HG03060 (cell line): ENCODE data around the gene ZBTB39.
"Not testable (repeated sequence)": the region's sequence is repeated elsewhere in the genome, so short reads cannot be mapped to it uniquely, and the experiment has no call there.

Experiments
- ATAC-seq: cut with Tn5 transposase; IDR thresholded peaks from one replicate; pipeline ENCODE4 v1.9.1; 2021; ENCODE audit warnings: low read depth, moderate number of reproducible peaks; ENCODE audit not compliant: unreplicated experiment

The ZBTB39 gene

GRCh38 chr12:57033431-57033830 is 27.1 kb upstream of the ZBTB39 start:
- ATAC-seq: no peak

DNA sequence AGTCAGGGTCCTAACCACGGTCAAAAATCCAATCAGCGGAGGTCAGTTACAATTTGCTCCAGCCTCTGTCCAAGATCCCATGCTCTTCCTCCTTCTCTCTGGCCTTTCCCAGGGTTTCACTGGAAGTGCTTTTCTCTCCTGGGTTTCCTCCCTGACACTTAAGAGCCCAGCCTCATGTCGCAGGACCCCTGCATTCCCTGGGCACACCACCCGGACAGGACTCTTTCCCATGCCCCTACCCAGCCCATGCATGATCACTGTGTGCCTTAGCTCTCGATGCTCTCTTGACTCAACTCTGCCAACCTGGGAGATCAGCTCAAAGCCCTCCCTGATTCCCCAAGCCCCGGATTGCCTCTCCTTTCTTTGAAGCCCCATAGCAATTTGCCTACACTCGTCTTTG is 25.4 kb upstream of the ZBTB39 start:
- no peak for ATAC-seq

DNA sequence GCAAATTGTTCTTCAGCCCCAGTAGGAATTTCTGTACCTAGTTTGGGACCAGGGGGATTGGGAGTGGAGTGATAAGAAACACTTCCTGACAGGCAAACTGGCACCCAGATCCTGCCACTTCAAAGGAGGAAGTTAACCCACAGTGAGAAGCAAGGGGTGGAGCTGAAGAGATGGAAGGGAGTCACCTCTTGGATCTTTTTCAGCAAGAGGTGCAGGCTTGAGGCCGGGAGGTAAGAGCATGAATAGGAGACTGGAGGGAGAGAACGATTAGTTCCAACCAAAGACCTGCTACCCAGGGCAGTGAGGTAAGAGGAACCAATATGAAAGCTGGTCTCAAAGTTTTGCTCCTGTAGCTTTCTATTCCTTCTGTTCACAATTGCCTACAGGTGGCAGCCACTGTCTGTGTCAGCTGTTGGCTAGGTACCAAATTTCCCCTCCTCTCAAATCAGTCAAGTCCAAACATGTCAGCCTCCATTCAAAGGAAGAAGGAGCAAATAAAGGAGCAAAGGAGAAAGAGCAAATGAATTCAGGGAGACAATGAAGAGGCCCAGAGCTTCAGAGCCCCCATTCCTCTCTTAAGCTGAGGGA is 24.9 kb upstream of the ZBTB39 start:
- ATAC-seq: no peak

GRCh38 chr12:57029457-57029856 is 23.1 kb upstream of the ZBTB39 start:
- ATAC-seq: no peak

GRCh38 chr12:57027805-57028153 is 21.4 kb upstream of the ZBTB39 start:
- ATAC-seq: no peak

- no peak for ATAC-seq
These were observed 20.9 kb upstream of the ZBTB39 start for GRCh38 chr12:57027011-57027804.

GRCh38 chr12:57025196-57025595 is 18.9 kb upstream of the ZBTB39 start:
- ATAC-seq: no peak

- not testable (repeated sequence) for ATAC-seq
These were observed 16.0 kb upstream of the ZBTB39 start for GRCh38 chr12:57022324-57022723.

DNA sequence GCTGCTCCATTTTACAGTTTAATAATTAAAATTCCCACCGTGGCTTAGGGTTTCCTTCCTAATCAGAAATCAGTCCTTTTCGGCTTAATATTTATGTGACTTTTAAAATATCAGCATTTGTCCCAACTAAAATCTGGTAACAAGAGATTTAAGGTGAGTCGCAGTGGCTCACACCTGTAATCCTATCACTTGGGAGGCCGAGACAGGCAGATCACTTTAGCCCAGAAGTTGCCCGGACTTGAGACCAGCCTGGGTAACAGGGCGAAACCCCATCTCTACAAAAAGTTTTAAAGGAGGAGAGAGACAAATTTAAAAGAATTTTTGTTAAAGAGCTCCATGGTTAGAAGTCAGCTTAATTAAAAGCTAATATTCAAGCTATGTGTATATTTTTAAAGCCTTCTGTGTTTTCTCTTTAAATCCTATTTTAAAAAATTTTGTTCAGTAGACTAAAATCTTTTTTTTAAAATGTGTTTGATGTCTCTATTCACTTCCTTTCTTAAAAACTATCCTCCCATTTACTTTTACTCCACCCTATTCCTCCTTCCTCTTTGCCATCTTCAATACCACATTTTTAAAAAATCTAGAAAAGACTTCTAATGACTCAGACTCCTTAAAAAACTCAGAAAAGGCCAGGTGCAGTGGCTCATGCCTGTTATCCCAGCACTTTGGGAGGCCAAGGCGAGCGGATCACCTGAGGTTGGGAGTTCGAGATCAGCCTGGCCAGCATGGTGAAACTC is 13.8 kb upstream of the ZBTB39 start:
- no peak for ATAC-seq

DNA sequence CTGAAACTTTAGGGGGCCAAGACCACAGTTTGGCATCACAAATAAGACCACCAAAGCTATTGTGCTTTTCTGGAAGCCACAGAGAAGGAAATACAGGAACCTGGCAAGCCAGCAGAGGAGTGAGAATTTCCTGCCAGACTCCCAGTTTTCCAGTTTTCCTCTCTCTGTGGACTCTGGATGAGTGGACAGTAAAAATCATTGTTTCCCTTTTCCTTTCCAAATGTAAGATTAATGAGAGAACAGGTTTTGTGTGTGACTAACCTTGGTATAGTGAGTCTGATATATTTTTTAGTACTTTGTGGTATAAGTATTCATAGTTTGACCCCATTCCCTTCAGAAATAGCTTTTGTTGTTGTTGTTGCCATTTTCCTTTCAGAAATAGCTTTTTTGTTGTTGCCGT is 12.6 kb upstream of the ZBTB39 start:
- ATAC-seq: no peak

- ATAC-seq: not testable (repeated sequence)
These were observed 12.0 kb upstream of the ZBTB39 start for GRCh38 chr12:57018353-57018752.

DNA sequence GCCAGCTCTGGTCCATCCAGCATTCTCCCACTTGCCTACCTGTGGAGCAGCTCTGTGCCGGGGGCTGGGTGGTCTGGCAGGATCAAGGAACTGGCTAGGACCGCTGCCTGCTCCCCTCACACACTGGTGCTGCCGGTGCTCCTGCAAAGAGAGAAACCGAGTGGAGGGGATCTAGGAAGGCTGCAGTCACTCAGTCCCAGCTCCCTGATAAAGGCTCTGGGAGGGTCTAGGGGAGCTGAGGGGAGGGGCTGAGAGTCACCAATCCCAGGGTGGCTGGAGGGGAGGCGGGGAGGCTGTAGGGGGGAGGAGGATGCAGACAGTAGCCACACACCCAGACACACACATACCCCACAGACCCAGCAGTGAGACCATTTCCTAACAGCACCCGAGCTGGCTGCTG is 10.0 kb upstream of the ZBTB39 start, which contains the start of gene TAC3:
Gene TAC3, minus strand, starts transcription at position 182 of the 400 bp plus-strand sequence. CDS start 732 bp downstream, outside the sequence.
- no peak for ATAC-seq

DNA sequence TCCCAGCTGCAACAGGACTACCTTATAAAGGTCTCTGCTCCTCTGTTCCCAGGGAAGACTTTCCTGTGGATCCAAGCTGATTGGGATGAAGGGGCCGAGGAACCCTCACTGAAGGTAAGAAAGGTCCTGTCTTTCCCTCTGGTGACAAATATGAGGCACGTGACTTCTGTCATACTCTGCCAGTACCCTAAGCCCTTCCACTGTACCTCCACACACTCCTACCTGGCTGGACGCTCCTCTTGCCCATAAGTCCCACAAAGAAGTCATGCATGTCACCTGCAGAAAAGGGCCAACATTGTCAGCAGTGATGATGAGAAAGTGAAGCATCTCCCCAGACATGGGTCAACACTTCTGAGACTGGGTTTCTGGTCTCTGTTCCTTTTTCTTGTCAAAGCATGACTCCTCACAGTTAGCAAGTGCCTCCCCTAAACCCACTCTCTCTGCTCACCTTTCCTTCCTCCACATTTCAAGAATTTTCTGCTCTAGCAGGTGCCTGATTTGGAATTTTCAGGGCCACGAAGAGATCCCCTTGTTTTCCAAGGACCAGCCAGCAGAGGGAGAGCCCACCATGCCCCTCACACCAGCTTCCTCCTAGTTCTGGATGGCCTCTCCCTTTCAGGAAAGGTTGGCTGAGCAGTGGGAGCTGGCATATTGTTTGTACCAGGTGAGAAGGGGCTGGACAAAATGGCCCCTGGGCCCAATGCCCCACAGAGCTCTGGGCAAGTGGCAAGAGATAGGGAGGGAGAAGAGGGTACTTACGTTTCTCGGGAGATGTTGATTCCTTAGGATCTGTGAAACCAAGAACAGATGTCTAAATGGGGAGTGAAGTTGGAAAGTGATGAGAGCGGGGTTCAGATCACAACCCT is 6.5 kb upstream of the ZBTB39 start:
- ATAC-seq: no peak

- ATAC-seq: no peak
These were observed 5.4 kb upstream of the ZBTB39 start for GRCh38 chr12:57011438-57012424.

GRCh38 chr12:57010627-57011247 is 4.4 kb upstream of the ZBTB39 start:
- ATAC-seq: no peak

DNA sequence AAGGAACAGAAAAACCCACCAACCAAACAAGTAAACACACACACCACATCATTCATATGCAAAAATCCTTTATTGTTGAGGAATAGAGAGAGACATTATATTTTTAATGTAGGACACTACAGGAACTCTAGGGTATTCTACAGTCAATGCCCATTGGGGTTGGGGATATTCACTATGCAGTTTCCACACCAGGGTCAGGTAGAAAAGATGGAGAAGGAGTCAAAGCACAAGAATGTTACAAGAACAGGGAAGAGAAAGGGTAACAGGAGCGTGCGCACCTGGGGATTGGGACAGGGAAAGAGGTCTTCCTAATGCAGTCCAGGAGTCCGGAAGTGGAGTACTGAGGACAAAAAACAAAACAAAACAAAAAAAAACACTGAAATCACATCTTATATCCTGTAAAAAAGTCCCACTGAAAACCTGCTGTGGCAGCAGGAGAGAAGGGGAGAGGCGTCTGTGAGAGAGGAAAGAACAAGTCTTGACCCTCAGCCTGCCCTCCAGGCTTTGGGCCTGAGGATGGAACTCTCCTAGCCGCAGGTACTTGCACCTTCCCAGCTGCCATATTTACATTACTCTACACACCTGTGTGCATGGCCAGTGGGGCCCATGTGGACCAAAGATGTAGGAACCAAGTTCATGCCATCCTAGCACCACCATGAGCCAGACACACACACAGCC is 3.7 kb upstream of the ZBTB39 start:
- no peak for ATAC-seq

DNA sequence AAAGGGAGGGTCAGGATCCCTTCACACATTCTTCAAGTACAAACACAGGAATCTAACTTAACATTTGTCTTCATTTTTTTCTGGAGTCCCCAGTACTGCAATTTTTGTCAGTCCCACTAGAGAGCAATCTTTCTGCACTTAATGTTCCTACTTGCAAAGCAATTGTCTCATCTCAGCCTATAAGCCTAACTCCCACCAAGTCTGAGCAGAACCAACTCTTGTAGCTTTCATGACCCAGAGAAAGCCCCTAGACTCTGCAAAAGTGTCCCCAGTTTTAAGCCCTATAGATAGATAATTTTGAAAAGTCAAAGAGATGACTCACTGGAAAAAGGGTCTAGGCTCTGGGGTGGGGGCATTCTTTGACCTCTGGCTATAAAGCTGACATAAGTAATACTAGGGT is 1.8 kb upstream of the ZBTB39 start:
- no peak for ATAC-seq

GRCh38 chr12:57006809-57007475 is 596 bp upstream of the ZBTB39 start:
- ATAC-seq: no peak
